GM18870 (cell line): ENCODE results near the gene MPEG1.

Source experiments
- ATAC-seq: cut with Tn5 transposase; IDR thresholded peaks from one replicate; pipeline ENCODE4 v1.9.1; 2021; ENCODE audit warnings: moderate library complexity; ENCODE audit not compliant: unreplicated experiment

Gene MPEG1

DNA sequence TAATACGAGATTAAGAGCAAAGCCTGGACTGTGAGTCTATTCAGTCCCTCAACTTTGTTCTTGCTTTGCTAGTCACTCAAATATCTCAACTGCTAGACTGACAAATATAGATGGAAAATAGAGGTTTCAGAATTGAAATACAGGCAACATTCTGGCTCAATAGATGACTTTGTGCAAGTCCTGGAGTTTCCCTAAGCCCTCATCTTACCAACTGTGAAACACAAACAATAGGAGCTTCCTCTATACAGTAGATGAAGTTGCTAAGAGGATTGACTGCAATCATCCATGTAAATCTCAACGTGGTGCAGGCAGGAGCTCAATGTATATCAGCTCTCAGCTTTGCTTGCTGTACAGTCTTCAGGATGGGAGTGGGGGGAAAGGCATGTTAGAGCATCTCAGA lies 6.2 kb upstream of the MPEG1 start:
- ATAC-seq = no peak

DNA sequence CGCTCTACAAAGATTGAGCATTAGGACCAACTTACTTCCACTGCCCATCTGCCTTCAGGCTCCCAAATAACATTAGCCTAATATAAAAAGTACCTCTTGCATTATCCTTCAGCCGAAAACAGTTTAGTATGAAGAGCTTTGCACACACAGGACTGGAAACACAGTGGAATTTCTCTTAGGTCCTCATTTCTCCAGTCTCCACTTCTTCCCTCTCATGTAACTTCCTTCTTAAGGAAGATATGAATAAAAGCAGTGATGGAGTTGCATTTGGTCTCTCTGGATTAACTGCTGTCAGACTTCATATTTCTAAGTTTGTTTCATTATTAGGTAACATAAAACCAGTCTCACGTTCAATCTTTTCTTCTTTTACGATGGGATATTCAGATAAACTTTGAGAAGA lies 5.6 kb upstream of the MPEG1 start:
- no peak for ATAC-seq

DNA sequence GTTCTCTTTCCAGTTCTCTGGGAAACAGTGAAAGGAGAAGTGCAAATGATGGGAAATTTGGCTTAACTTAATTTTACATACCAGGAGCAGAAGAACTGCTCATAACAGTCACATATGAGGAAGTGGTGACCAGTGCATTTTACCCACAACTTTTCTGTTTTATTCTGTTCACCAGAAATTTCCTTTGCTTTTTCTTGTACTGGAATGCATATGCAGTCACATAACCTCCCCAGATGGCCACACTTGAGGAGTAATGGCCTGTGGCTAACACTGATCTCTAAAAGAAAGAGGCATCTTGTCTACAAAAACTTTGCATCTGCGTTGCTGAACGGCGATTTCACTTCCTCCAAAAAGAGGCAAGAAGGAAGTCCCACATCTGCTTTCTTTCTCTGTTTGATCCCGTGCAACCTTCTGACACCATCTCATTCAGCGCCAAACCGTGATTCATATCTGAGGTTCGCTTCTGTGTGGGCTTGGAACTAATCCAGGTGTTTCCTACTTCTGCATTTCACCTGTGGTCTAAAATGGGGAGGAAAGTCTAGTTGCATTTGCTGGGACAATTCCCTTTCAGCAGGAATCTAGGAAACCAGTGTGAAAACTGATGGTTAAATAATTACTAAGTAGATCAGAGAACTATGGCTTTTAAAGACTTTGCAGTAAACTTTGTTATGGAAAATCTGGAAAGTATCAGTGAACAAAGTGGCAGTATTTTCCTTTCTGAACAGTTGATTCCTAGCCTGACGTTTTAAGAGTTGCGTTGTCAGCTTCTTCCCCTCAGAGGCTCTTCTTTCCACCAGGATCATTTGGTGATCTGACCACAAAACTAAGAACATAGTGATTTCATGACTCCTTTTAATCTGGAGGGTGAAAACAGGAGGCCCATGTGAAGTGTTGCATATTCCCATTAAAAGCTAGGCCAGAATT lies 4.2 kb upstream of the MPEG1 start:
- peak; percentile 91 for ATAC-seq

DNA sequence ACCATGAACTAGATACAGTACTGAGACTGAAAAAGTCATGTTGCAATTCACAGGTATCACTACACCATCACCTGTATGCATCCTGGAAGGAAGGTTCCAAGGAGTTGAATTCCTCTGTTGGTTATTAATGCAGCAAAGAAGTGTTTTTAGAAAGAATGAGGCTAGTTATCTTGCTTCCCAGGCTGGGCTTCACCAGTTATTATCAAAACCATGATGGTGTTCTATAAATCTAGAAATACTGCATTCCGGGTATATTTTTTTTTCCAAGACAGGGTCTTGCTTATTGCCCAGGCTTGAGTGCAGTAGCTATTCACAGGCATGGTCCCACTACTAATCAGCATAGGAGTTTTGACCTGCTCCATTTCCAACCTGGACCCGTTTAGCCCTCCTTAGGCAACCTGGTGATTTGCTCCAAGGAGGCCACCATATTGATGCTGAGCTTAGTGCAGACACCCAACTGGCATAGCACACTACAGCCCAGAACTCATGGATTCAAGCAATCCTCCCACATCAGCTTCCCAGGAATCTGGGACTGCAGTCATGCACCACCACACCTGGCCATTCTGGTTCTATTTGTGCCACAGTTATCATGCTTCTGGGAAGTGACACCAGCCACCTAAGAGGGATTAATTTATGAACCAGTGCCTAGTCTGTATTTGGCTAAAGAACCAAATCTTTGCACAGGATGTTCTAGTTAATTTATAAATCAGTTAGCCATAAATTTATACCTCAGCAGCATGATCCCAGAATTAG lies 1.6 kb upstream of the MPEG1 start:
- ATAC-seq = no peak

DNA sequence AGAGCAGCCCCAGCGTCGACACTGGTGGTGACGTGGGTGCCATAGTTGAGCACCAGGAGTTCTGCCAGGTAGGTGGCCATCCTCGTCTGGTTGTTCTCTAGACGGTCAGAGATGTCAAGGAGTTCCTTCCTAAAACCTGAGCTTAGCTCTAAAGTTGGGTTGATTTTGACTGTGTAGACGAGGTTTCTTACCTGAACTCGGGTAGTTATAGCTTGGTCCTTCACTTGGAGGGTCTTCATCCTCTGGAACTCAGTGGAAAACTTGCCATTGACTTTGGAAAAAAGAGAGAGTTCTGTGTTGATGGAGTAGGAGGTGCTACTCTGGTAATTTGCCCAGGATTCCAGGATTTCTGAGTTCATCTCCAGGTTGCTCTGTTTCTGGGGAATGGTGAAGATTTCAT lies 505 bp downstream of the MPEG1 start:
- ATAC-seq = no peak

DNA sequence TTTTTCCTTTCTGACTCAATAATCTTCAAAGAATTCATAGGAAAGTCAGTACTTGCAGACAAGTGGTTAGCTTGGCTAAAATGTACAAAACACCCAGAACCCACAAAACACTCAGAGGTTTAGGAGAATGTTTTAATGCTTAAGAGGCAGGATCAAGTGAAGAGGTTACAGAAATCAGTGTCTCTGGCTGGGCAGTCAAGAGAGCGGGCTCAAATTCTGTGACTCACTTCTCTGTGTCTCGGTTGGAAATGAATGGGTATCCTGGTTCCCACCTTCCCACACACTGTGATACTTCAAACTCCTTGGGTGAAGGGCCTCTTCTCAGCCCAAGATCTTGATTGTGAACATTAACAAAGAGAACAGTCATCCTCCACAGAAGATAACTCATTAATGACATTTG lies 3.8 kb downstream of the MPEG1 start:
- ATAC-seq = no peak

DNA sequence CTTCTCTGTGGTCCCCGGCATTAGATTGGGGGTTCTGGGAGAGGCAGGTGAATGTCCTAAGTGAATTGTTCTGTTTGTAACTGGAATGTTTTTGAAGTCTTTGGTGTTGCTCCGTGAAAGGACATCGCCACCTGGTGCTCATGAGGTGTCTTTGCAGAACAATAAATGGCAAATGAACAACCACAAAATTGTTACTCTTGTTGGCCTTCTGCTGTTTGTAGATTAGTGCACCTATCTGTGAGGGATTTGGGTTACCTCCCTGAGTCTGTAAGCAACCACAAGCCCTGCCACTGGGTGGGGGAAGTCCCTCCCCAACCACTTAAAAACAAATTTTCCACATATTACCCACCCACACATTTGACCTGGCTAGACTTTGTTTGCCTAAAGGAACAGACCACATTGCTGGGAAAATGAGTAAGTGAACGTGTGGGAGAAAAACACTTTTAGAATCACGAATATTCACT lies 4.7 kb downstream of the MPEG1 start:
- peak; percentile 88 for ATAC-seq

DNA sequence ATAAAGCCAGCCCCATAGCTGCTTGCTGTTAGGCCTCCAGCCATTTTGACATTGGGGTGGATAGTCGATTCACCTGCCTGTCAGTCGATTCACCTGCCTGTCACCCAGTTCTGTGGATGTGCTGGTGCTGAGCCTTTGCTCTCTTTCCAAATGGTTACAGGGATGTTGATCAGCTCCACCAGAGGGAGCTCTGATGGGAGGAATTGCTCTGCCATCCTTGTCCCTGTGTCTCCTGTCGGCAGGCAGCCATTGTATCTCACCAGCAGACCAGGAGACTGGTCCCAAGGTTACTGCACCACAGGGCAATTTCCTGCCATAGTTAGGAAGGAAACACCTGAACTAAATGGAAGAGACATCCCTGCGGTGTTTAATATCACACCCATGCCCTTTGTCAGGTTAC lies 6.1 kb downstream of the MPEG1 start:
- no peak for ATAC-seq

DNA sequence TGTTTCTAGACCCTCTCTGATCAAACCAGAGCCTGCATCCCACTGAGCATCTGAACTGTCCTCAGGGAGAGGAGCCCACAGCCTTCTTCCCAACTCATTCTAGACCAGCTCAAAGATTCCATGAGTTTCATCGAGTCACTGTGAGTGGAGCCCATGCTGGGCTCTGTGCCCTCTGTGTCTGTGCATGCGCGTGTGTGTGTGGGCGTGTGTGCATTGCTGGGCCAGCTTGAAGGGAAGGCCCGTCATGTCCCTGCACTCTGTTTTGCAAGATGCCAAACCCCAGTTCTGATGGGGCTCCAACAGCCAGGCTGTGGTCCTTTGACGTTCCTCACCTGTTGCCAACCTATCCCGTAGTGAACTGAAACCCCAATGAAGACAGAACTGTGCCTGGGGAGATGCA lies 7.1 kb downstream of the MPEG1 start:
- no peak for ATAC-seq

DNA sequence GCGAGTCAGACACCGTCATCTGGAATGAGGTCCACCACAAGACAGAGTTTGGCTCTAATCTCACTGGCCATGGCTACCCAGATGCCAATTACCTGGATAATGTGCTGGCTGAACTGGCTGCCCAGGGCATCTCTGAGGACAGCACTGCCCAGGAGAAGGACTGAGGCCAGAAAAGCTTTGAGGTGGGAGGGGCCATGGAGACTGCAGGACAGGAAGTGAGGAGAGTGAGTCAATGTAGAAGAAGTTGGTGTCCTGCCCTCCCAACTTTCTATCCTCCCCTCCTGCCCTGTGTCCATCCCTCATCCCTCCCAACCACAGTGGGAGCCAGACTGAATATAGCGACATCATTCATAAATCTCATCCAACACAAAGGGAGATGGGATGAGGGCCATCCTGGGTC lies 8.0 kb downstream of the MPEG1 start:
- ATAC-seq = no peak

DNA sequence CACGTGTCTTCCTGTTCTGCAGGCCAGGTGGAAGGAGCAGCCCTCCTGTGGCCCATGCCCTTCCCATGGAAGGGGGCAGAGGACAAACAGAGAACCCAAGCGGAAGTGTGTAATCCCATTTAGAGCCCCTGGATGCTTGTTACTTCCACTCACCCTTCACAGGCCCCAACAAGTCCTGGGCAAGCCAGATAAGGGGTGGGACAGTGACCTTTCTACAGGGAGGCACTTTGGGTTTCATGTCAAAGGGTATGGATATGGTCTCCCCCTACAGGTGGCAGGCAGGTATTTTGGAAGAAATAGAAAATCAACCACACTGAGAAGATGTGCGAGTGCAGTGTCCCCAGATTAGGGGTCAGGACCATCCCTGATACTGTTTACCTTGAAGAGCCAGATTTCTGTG lies 11.4 kb downstream of the MPEG1 start:
- ATAC-seq = no peak

DNA sequence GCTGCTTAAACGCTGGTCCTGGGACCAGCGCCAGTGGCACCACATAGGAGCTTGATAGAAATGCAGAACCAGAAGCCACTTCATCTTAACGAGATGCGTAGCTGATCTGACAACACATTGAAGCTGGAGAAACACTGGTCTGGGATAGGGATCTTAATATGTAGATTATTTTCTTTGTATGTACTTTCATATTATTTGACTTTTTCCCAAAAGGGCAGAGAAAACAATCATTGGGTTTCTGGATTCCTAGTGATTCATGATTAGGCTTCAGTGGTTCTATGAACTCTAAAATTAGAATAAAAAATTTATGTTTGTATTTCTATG lies 12.3 kb downstream of the MPEG1 start:
- ATAC-seq = no peak

DNA sequence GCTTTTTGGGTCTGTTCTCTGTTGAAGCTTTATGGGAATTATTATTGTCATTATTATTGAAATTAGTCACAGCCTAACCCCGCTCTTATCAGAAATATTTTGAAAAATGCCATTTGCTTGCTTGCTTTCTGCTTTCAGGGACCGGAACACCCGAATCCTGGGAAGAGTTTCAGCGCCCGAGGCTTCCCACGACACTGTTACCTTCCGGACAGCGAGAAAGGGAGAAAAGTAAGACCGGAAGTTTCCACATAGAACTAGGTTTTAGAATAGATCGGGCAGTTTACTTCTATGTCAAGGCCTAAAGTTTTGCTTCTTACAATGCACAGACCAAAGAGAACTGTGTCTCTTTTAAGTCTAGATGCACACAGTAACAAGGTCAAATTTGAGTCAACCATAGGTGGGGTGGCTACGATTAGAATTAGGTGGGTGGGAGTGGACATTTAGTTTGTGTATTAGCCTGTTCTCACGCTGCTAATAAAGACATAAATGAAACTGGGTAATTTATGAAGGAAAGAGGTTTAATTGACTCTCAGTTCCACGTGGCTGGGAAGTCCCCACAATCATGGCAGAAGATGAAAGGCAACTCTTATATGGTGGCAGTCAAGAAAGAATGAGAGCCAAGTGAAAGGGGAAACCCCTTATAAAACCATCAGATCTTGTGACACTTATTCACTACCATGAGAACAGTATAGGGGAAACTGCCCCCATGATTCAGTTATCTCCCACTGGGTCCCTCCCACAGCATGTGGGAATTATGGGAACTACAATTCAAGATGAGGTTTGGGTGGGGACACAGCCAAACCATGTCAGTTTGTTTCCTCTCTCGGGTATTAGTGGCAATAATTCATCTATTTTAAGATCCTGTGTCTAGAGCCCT lies 12.9 kb downstream of the MPEG1 start:
- ATAC-seq = peak; percentile 59

DNA sequence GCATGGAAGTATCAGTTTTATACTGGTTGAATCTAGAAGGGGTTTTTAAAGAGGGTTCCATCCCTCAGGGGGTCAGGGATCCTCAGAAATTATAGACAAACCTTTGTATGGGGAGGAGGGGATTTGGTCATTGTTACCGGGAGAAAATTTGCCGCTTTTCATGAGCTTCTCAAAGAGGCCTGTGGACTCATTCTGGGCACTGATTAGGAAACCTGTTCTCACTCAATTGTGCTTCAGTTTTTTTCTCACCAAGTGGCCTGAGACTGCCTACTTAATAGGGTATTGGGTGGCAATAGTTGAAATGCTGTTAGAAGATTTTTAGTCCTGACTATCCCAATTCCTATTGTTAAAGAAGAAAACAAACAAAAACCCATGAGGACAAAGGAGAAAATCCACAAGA lies 14.0 kb downstream of the MPEG1 start:
- no peak for ATAC-seq

DNA sequence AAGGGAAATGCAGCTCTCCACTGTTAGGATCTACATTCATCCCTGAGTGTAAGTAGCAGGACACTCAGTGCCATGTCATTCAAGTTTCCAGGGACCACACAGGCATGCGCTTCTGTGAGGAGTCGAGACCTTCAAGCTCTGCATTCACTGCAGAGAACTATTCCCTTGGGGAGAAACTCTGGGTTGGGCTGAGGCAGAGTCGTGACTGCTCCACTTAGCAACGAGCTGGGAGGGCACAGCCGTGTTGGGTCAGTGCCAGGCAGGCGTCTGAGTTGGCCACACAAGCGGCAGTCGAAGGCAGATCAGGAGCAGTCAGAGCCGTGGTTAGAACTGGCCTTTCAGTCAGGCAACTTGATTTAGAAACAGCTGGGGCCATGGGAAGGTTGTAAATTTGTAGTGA lies 14.7 kb downstream of the MPEG1 start:
- ATAC-seq = no peak

DNA sequence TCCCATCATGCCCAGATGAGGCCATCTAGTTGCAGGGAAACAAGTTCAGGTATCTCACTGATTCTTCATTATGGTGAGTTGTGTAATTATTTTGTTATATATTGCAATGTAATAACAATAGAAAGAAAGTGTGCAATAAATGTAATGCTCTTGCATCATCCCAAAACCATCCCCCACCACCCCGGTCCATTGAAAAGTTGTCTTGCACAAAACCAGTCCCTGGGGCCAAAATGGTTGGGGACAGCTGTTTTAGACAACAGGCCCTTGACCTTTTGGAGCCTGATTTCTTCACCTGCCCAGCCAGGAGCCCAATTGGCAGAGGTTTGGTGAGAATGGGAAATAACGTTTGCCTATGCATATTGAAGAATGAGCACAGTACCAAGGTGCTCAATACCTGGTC lies 15.9 kb downstream of the MPEG1 start:
- ATAC-seq = no peak

DNA sequence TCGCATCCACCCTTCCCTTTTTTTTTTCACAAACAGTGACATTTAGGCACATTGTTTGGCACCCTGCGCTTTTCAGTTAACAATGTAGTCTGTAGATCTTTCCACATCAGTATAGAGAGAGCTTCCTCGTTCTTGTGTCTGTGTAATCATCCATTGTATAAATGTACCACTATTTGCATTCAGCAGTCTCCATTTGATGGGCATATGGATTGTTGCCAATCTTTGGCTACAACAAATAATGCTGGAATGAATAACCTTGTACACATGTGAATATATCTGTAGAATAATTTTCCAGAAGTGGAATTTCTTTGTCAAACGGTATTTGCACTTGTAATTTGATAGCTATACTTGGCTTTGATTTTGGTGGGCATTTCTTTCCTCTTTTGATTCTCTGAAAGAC lies 17.1 kb downstream of the MPEG1 start:
- no peak for ATAC-seq

DNA sequence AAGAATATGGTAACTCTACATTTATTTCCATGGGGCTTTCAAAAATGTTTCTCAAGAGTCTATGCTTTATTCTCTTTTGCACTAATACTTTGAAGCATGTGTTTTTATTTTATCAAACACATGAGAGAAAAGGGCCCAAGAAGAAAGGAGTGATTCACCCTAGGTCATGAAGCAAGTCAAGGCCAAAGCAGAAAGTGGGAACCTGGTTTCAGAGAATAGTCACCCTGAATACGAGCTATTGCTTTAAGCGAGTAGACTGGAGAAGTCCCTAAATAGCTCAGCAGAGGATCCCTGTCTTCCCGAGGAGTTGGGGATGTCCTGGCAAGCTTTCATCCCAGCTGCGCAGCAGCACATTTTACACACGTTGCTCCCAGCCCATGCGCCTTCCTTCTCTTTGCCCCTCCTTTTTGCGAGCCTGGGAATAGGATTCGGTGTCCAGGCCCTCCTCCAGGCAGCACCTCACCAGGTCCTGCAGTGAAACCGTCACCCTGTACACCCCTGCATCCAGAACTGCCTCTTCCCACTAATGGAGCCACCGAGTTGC lies 19.1 kb downstream of the MPEG1 start:
- no peak for ATAC-seq

DNA sequence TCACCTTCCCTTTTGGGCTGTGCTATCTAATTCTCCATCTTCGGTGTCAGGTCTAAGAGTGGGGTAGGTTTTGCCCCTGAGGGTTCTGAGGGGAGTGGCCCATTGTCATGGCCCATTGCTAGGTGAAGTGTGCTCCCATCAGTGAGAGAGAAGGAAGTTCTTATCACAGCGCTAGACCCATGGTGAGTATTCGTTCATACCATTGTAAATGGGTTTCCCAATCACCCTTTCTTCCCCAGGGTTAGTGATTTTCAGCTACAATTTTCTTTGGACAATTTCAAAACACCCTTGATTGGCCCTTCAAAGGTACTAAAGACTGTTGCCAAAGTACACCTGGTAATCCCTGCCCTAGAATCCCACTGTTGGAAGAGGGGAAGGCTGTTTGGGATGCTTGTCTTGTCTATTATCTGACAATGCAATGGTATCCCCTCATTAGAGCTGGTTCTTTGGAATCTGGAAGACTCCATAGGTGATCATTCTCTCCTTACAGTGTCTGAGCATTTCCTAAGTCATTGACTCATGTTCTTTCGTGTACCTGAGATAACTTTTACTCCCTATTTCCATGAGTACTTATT lies 20.2 kb downstream of the MPEG1 start:
- ATAC-seq = no peak

DNA sequence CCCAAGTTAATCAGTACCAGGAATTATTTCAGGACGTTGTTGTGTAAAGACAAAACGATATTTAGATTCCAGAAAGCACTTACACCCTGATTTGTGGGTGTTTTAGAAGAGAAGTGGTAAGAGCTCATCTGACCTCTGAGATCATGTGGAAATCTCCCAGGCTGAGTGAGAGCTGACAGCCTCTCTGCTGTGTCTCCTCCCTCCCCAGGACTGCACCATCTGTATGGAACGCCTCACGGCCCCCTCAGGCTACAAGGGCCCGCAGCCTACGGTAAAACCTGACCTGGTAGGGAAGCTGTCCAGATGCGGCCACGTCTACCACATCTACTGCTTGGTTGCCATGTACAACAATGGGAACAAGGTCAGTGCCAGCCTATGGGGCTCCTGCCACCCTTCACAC lies 20.8 kb downstream of the MPEG1 start:
- no peak for ATAC-seq

DNA sequence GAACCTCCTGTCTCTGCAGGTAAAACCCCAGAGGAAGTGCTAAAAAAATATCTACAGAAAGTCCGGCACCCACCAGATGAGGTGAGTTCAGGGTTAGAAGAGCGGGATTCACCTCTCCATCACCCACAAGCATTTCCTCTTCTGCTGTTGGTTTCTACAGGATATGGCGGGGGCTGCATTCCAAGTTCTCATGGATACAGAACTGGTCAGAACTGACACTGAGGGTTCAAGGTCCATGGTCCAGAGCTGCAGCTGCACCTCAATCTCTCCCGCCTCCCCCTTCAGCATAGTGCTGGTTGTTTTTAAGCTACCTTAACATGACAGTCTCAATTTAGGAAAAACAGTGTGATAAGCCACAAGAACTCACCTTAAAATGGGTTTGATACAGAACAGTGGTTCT lies 21.6 kb downstream of the MPEG1 start:
- ATAC-seq = no peak
